Stimulated activated CD4-positive, alpha-beta T cell treated with anti-CD3 and anti-CD28 coated beads, Interleukin-2, amount 100 ng/mL, for 24 hours (primary cell): ENCODE results near the gene OXER1.

Experiments
- DNase-seq, 2 donors: peaks; one replicate each; pipeline ENCODE4 v3.0.0-alpha.2; 2020

OXER1 gene

DNA sequence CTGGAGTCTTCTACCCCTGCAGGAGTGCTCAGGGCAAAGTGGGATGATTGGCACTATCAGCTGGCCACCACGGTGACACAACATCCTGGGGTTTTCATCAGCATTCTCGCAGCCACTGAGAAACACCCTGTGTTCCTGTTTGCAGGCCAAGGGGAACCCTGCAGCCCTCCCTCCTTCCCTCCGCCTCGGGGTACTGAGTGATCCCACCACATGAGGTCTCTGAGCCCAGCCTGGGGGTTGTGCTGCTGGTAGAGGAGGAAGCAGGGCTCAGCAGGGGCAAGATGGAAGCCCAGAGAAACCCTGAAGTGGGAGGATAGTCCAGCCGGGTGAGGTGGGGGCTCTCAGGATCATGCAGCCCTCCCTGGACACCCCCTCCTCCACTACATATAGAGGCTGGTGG is at the start of gene OXER1:
TSS of gene OXER1 (minus strand) at position 40 of the 400 bp plus-strand sequence. CDS start 73 bp downstream, outside the sequence.
- DNase-seq, result no peak

GRCh38 chr2:42812899-42813479 is 49.1 kb upstream of the OXER1 start:
- DNase-seq, result no peak

- peak; percentile 57 for DNase-seq
These were observed 47.3 kb upstream of the OXER1 start for GRCh38 chr2:42810971-42811811.

DNA sequence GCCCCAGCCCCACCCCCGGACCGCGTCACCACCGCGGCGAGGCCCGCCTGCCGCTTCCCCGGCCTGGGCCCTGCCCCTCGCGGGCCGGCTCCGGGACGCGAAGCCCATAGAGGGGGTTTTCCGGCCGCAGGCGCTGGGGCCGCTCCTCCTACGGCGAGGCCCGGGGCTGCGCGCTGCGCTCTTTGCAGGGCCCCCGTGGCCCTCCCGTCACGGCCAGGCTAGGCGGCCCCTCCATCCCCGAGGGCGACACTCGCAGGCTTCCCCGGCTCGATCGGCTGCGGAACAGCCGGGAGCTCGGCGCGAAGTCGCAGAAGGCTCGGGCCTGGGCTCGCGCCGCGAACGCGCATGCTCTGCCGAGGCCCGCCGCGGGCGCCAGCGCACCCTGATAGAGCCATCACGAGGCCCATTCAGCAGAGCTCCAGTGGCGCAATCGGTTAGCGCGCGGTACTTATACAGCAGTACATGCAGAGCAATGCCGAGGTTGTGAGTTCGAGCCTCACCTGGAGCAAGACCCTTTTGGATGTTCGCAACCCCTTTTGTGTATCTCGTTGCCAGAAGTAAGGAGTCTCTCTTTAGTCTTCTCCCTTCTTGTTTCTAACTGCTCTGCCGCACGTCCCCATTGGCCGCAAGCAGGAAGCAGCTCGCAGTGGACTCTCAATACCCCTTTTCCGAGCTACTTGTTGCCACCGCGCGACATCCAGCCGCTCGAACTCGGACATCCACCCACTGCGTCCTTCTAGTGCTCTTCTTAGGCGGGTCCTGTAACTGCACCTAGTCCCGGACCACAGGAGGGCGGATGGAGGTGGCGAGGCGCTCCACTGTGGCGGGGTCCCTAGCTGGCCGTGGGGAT is 46.4 kb upstream of the OXER1 start:
- DNase-seq, result peak; percentile 95 to 96

GRCh38 chr2:42809819-42810120 is 45.8 kb upstream of the OXER1 start:
- peak; percentile 70 to 72 for DNase-seq

- no peak for DNase-seq
These were observed 45.3 kb upstream of the OXER1 start for GRCh38 chr2:42809131-42809818.

GRCh38 chr2:42808301-42808700 is 44.4 kb upstream of the OXER1 start:
- no peak for DNase-seq

GRCh38 chr2:42806786-42807185 is 42.9 kb upstream of the OXER1 start:
- DNase-seq, result no peak

- no peak for DNase-seq
These were observed 41.0 kb upstream of the OXER1 start for GRCh38 chr2:42804891-42805290.

GRCh38 chr2:42804338-42804737 is 40.4 kb upstream of the OXER1 start:
- no peak for DNase-seq

DNA sequence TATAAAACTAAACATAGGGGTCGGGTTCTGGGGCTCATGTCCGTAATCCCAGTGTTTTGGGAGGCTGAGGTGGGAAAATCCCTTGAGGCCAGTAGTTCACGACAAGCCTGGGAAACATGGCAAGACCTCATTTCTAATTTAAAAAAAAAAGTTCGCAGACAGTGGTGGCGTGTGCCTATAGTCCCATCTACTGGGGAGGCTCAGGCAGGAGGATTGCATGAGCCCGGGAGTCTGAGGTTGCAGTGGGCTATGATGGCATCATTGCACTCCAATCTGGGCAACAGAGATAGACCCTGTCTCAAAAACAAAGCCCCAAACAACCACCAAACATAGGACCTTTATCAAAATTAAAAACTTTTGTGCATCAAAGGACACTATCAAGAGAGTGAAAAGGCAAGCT is 38.2 kb upstream of the OXER1 start:
- DNase-seq, result no peak

GRCh38 chr2:42801381-42801780 is 37.4 kb upstream of the OXER1 start:
- no peak for DNase-seq

GRCh38 chr2:42800981-42801380 is 37.0 kb upstream of the OXER1 start:
- DNase-seq, result no peak

- no peak for DNase-seq
These were observed 36.6 kb upstream of the OXER1 start for GRCh38 chr2:42800461-42800962.

GRCh38 chr2:42799881-42800280 is 35.9 kb upstream of the OXER1 start:
- no peak for DNase-seq

DNA sequence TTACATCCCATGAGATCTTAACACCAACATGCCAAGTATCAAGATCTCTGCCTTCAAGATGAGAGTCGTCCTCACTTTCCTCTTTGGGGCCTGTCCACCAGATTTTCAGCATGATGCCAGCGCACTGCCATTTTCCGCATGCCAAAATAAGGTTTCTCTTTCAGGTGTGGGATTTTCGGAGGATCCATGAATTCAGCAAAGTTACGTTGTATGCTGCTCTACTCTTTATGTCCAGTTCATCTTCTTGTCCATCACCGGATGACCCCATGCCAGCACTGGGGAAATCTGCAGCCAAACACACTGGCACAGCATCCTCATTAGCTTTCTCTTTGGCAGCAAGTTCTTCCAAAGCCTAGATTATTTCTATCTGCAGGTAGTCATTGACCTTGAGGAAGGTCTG is 33.3 kb upstream of the OXER1 start:
- DNase-seq, result no peak

- DNase-seq, result no peak
These were observed 32.7 kb upstream of the OXER1 start for GRCh38 chr2:42796427-42797248.

DNA sequence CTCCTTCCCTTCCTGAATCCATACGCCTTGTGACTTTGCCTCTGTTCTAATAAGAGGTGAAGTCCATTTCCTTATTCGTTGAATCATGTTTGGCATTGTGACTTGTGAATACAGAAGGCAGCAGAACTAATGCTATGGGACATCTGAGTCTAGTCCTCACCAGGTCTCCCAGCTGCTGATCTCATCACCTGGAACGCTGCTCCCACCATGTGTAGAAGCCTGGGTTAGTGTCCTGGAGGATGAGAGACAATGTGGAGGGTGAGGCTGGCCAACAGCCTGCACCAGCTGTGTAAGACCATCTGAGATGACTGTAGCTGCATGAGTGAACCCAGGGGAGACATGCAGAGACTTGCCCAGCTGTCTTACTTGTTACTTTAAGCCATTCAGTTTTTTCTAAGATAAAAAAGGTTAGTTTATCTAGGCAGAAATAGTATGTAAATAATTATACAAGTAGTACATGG is 31.9 kb upstream of the OXER1 start:
- no peak for DNase-seq

DNA sequence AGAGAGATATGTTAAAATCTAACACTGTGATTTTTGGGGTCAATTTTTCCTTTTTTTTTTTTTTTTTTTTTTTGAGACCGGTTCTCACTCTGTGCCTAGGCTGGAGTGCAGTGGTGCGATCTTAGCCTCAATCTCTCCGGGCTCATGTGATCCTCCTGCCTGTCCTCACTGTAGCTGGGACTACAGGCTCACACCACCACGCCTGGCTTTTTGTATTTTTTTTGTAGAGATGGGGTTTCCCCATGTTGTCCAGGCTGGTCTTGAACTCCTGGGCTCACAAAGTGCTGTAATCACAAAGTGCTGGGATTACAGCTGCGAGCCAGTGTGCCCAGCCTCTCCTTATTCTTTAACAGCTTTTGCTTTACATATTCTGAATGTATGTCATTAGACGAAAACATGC is 31.3 kb upstream of the OXER1 start:
- no peak for DNase-seq

DNA sequence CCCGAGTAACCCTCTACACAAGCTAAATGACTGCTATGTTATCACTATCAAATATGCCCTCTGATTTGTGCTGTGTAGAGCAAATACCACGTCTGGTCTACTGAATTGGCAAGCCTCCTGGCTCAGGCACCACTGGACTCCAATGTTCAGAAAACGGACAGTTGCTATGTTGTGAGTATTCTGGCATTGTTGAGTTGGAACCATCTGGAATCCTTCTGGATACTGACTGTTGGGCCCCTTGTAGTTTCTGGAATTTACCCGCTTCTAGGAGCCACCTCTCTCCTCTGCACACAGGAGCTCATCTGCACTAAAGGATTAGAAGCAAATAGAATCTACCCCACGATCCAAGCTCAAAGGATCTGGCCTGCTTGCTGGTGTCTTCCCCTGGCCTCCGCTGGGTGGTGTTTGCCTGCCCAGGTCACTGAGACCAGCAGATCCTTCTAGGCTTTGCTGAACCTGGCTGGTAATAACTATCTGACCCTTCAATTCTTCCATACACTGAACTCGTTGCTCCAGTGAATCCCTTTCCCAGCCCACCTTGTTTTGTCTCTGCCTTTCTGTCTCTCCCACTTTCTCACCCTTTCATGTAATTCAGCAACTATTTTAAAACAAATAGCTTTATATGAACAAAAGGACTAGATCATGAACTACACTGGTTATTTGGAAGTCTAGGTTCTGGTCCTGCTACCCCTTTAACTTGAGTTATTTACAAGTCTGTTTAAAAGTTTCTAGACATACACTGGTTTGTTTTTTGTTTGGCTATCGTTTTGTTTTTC is 30.5 kb upstream of the OXER1 start:
- DNase-seq, result no peak
